Suprapubic skin (tissue), 3 donors: Measurements from ENCODE around the gene PVALB.
"Not testable (repeated sequence)": the region's sequence is repeated elsewhere in the genome, so short reads cannot be mapped to it uniquely, and the experiment has no call there.

ENCODE experiments used
- POLR2A ChIP-seq, 2 donors: fragments of 450-650 bp; IDR thresholded peaks; one replicate each; pipeline ENCODE4 v1.6.1; 2017; ENCODE audit warnings: antibody characterized with exemption in 2 of 2, mild to moderate bottlenecking in 2 of 2, moderate library complexity in 2 of 2
- TF ChIP-seq, protein P1 (sequence below), 2 donors: fragments of 200-600 bp in 1 of 2; fragments of 450-650 bp in 1 of 2; sonication (generic) in 1 of 2; IDR thresholded peaks; one replicate each; pipeline ENCODE4 v1.5.1; 2016 to 2019; ENCODE audit warnings: antibody characterized with exemption in 2 of 2, mild to moderate bottlenecking in 1 of 2, moderate library complexity in 1 of 2

DNA sequence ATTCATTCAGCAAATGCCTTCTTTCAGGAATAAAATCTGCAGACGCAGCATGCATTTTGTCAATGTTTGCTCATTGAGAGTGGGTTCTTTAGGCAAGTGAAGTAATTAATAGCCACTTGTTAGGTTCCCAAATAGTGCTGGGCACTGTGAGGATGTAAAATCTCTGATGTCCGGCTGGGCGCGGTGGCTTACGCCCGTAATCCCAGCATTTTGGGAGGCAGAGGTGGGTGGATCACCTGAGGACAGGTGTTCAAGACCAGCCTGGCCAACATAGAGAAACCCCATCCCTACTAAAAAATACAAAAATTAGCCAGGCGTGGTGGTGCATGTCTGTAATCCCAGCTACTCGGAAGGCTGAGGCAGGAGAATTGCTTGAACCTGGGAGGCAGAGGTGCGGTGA is 62.0 kb downstream of the PVALB start:
- TF ChIP-seq POLR2A (IDR thresholded peaks at IDR 0.05) = not testable (repeated sequence)
- TF ChIP-seq, protein P1, sequence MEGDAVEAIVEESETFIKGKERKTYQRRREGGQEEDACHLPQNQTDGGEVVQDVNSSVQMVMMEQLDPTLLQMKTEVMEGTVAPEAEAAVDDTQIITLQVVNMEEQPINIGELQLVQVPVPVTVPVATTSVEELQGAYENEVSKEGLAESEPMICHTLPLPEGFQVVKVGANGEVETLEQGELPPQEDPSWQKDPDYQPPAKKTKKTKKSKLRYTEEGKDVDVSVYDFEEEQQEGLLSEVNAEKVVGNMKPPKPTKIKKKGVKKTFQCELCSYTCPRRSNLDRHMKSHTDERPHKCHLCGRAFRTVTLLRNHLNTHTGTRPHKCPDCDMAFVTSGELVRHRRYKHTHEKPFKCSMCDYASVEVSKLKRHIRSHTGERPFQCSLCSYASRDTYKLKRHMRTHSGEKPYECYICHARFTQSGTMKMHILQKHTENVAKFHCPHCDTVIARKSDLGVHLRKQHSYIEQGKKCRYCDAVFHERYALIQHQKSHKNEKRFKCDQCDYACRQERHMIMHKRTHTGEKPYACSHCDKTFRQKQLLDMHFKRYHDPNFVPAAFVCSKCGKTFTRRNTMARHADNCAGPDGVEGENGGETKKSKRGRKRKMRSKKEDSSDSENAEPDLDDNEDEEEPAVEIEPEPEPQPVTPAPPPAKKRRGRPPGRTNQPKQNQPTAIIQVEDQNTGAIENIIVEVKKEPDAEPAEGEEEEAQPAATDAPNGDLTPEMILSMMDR (IDR thresholded peaks at IDR 0.05) = not testable (repeated sequence)
